Stimulated activated naive CD4-positive, alpha-beta T cell treated with Interleukin-2 at 50 U/mL for 16 hours (primary cell): ENCODE data around the gene FAM76A.
"Not testable (repeated sequence)": the region's sequence is repeated elsewhere in the genome, so short reads cannot be mapped to it uniquely, and the experiment has no call there.

Source experiments
- DNase-seq: peaks from one replicate; lab custom pipeline; 2025; lab: John Stamatoyannopoulos, UW

Gene FAM76A

DNA sequence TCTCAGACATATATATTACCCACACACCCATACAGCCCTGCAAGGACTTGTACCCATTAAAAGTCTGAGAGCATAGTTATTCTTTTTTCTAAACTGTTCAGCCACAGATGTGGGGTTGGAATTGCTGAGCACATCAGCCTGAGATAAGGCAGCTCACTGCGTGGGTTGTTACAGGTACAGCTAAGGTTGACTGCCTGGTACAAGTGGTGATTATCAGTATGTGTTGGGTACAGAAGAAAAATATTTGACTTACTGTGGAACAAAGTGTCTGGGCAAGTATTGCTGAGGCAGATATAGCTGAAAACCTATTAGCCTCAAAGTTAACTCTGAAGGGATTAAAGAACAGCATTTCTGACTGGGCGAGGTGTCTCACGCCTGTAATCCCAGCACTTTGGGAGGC is 52.3 kb downstream of the FAM76A start:
- DNase-seq = no peak

DNA sequence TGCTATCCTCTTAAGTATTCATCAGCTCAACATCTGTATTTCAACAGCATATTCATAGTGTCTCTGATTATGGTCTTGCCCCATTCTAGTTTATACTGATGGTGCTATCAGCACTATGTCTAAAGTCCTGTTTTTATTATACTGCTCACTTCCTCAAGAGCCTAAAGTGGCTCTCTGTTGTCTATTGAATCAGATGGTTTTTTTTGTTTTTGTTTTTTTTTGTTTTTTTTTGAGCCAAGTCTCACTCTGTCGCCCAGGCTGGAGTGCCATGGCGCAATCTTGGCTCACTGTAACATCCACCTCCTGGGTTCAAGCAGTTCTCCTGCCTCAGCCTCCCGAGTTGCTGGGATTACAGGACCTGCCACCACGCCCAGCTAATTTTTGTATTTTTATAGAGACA is 53.4 kb downstream of the FAM76A start:
- DNase-seq = no peak

DNA sequence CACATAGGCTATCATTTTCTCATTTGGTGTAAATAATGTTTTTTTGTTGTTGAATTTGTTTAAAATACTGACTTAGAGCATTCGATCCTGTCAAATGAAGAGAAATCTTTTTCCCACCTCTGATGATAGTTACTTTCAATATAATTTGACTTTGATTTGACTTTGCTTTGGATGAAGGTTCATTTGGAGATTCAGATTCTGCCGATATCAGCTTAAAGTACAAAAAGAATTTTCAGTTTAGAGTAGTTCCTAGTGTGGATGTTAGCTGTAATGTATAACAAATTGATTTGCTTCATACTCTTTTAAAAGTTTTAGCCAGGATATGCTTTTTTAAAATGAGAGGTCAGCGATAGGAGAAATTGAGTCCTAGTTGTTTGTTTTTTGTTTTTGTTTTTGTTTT is 57.2 kb downstream of the FAM76A start:
- DNase-seq = no peak

DNA sequence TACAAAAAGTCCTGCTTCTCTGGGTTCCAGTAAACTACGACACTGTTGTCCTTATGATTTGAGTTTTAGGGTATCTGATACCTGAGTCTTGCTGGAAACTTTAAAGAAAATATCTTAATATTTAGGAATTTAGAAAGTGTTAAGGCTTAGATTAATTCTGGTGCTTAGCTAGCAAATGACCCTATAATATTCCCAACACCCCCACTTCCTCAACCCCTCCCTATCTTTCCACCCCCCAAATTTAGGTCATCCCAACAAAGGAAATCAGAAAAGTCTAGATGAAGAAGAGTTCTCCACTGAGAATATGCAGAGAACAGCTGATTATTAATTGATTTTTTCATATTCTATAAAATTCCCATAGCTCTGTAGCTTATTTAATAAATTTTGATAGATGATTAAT is 58.9 kb downstream of the FAM76A start:
- DNase-seq = no peak

DNA sequence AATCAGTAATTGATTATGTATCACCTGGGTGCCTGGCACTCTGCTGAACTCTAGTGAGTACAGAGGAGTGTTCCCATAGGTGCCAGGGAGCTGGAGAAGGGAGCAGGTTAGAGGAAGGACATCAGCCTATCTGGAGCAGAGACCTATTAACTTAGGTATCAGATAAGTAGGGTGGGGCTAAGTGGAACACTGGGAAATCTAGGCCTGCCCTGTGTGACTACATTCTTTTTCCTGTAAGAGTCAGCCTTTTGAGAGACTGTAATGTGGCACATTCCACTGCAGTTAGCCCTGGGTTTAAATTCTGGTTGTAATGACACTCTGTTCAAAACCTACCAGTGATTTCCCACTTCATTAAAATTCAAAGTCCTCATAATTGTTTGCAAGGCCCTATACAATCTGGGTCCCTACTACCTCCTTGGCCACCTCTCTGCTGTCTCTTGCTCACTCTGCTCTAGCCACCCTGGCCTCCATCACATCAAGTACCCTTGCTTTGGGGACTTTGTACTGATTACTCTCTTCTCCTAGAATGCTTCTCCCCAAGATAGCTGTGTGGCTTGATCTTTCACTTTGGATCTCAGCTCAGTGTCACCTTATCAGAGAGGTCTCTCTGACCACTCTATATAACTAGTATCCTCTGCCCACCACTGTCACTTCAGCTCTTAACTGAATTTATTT is 60.2 kb downstream of the FAM76A start:
- DNase-seq = no peak

DNA sequence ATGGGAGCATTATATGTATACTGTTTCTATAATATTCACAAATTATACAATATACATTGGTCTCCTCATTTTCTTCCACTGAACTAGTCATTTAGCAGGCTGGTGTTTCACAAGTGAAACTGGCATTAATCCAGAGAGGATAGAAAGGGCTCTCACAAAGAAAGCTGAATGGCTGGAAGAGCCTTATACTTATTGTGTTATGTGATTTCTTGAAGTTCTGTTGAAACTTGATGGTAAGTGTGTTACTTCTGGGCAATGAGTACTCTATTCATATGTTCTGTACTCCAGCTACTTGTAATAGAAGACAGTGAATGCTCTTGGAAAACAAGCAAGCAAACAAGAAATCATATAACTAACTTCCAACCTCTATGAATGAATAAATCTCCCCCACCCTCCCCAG is 62.1 kb downstream of the FAM76A start:
- DNase-seq = no peak

DNA sequence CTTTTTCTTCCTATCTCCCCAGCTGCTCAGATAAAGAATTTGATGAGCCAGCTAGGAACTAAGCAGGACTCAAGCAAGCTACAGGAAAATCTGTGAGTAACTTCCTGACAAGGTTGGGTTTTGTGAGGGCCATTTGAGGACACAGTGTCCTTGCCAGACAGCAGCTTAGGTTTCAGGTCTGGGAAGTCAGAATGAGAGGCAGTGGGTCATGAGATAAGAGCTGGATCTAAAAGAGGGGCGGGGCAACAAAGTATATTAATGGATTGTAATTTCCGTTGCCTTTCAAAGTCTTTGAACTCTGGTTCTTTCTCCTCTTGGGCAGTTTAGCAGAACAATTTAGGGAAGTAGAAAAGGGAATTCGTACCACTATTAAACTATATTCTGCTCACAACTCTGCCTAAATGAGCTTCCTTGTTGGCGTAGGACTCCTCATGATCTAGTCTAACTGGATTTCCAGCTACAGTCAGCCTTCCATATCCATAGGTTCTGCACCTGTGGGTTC is 63.8 kb downstream of the FAM76A start:
- no peak for DNase-seq

DNA sequence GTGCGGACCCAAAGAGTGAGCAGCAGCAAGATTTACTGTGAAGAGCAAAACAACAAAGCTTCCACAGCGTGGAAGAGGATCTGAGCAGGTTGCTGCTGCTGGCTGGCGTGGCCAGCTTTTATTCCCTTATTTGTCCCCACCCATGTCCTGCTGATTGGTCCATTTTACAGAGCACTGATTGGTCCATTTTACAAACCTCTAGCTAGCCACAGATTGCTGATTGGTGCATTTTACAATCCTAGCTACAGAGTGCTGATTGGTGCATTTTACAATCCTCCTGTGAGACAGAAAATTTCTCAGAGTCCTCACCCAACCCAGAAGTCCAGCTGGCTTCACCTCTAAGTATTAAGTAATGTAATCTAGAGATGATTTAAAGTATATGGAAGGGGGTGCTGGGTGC is 64.5 kb downstream of the FAM76A start:
- DNase-seq = not testable (repeated sequence)

DNA sequence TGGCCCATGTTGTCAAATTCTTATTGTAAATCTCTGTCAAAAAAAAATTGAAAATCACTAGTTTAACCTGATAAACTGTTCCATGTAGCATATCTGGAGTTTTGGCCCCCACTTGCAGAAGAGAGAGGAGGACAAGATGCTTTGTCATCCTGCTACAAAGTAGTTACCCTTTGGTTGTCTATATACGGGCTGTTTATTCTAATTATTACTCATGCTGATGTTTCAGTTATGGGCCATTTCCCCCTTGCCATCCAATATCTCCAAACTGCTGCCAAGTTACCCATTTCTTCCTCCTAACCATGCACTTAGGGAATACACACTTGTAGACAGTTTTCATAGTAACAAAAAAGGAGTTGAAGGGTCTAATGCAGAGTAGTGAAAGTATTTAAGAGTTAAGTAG is 69.8 kb downstream of the FAM76A start:
- no peak for DNase-seq

DNA sequence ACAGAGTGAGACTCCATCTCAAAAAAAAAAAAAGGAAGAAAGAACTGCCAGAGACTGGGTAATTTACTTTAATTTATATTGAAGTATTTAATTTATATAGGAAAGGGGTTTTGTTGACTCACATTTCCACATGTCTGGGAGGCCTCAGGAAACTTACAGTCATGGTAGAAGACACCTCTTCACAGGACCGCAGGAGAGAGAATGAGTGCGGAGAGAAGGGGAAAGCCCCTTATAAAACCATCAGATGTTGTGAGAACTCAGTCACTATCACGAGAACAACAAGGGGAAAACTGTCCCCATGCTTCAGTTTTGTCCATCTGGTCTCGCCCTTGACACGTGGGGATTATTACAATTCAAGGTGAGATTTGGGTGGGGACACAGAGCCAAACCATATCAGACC is 79.0 kb downstream of the FAM76A start:
- DNase-seq = peak; percentile 4

DNA sequence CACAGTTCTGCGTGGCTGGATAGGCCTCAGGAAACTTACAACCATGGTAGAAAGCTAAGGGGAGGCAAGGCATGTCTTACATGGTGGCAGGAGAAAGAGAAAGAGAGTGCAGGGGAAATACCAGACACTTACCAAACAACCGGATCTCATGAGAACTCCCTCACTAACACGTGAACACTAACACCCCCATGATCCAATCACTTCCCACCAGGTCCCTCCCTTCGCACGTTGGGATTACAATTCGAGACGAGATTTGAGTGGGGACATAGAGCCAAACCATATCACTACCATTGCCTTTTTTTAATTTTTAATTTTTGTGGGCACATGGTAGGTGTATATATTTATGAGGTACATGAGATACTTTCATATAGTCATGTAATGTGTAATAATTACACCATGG is 81.0 kb downstream of the FAM76A start:
- DNase-seq = no peak

DNA sequence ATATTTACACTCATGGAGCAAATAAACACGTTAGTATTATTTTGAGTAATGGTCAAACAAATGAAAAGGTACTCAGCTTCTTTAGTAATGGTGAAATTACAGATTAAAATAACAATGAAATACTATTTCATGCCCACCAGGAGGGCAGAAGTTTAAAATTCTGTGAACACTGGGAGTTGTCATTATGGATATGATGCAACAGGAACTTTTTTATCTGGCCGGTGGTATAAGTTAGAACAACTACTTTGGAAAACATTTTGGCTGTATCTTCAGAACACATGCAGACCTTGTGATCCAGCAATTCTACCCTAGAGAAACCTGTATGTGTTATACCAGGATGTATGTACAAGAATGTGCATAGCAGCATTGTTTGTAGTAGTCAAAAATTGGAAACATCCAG is 81.6 kb downstream of the FAM76A start:
- no peak for DNase-seq

DNA sequence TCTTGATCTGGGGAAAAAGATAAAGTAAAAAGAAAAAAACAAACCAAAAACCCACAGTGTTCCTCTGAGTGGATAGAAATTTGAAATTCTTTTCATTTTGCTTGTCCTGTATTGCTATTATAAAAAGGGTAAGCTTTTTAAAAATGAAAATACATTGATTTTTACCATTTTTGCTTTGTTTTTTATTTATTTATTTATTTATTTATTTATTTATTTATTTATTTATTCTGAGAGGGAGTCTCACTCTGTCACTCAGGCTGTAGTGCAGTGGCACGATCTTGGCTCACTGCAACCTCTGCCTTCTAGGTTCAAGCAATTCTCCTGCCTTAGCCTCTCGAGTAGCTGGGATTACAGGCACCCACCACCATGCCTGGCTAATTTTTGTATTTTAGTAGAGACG is 82.4 kb downstream of the FAM76A start:
- DNase-seq = not testable (repeated sequence)

DNA sequence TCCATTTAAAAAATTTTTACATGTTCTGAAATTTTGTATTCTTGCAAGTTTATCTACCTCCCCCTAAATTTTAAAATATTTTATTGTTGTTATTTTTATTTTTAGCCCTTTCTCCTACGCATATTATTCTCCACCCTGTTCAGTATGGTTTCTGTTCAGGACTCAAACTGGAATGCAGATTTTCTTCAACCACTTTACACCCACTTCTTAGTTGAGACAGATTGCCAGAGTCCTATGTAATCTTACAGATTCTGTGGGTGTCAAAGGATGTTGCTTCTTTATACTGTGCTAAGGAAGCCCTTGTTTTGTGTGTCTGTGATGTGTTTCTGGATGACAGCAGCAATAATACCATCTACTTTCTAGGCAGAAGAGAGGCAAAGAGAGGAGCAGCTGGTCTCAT is 84.1 kb downstream of the FAM76A start:
- no peak for DNase-seq

DNA sequence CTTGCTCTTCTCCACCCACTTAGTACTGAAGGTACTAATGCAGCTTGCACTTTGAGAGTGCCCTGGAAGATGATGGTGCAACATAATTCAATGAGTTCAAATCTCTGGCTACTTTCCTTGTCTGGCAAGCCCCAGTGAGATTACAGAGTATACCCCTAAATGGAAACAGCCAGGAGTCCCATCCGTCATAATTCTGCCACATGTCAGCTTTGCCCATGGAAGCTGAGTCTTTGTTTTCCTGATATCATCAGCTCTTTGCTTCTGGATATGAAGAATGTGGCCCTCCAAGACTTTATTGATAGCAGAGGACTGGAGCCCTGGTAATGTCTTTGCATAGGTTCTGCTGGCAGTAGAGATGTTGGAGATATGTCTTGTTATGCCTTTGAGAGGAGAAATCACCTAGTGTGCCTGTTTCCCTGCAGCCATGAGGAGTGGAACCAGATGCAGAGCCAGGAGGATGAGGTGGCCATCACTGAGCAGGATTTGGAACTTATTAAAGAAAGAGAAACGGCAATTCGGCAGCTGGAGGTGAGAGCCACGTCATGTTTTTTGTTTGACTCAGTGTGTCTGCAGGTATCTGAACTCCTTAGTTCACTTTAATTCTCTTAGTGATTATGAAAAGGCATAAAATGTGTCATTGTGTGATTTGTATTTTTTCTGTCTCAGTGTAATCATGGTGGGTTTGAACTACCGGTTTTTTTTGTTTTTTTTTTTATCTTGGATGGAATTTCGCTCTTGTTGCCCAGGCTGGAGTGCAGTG is 86.2 kb downstream of the FAM76A start:
- no peak for DNase-seq
